ENCODE measurements around the gene GCC2. TPM values are rescaled to one million over a fixed set of nuclear protein-coding genes. Genes with fewer than 3 reads are reported as not detected.
"Not testable (repeated sequence)": the region's sequence is repeated elsewhere in the genome, so short reads cannot be mapped to it uniquely, and the experiment has no call there.

GCC2 gene
- total and polyA plus RNA-seq, 2 experiments from 2014 or later = 39.4 to 48.1 TPM

DNA sequence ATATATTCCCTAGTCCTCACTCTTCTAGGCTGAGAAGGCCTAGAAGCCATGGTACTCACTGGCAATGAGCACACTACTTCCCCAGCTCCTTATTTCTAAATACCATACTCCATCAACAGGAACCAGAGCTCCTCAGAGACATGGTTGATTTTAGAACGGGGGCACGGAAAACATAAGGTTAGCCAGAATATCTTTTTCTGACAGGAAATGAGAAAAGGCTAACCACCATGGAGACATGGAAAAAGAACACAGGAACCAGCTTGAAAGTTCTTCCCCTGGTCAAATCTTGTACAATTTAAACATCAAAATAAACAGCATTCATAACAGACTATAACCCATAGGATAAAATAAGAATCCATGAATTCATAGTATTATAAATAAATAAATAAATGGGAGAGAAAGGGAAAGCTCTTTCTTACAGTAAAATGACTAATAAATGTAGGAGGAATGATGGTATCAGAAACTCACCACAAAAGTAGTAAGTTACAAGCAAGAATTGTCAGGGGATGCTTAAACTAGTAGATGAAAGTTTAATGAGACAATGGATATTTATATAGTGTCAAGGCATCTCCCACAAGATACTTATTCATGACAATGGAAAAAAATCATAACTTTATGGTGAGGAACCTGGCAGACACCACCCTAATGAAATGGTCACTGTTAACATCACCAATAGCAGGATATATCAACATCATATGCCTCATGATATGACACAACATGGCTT is 20.6 kb upstream of the GCC2 start:
- Histone ChIP-seq H3K4me1 (ENCODE audit: insufficient read depth) (no peaks in the 10 kb centered on the region), H3K9me2 (replicated peaks; ENCODE audit: insufficient read depth) (no peaks in the 10 kb centered on the region), H2AFZ (no peak overlapping the region), H3K27me3 (no peaks in the 10 kb centered on the region), H3K36me3 (replicated peaks; ENCODE audit: insufficient read depth, low read depth) (no peaks in the 10 kb centered on the region), H3K4me3 (no peak overlapping the region), H4K20me1 (ENCODE audit: insufficient read depth, poor library complexity, severe bottlenecking) (no peaks in the 10 kb centered on the region), H3K9me3 (ENCODE audit: low read depth) (no peaks in the 10 kb centered on the region), H3K4me2 (no peak overlapping the region), H3K27ac (no peak overlapping the region), H3K79me2 (no peaks in the 10 kb centered on the region)
- 94% methylated on average over 2 of the region's 2 CpGs for WGBS (ENCODE audit: low lambda C conversion rate, missing lambda C conversion rate)
- no peak for DNase-seq (ENCODE audit: low spot score)
- TF ChIP-seq EZH2 (IDR thresholded peaks at IDR 0.05; ENCODE audit: borderline replicate concordance) (no peak), EZH2phosphoT487 (IDR thresholded peaks at IDR 0.05; ENCODE audit: low read depth, severe bottlenecking, unreplicated experiment) (no peak), CTCF (IDR thresholded peaks at IDR 0.05; ENCODE audit: poor library complexity) (no peak)

GRCh38 chr2:108435578-108435977 is 13.4 kb upstream of the GCC2 start:
- H3K36me3 ChIP-seq (replicated peaks; ENCODE audit: insufficient read depth, low read depth); H3K79me2 ChIP-seq; H4K20me1 ChIP-seq (ENCODE audit: insufficient read depth, poor library complexity, severe bottlenecking); H3K9me2 ChIP-seq (replicated peaks; ENCODE audit: insufficient read depth); H2AFZ ChIP-seq; H3K4me1 ChIP-seq (ENCODE audit: insufficient read depth); H3K4me2 ChIP-seq; H3K27ac ChIP-seq; H3K4me3 ChIP-seq; H3K27me3 ChIP-seq; H3K9me3 ChIP-seq (ENCODE audit: low read depth); DNase-seq (ENCODE audit: low spot score): not testable (repeated sequence)
- 94% methylated on average over 1 of the region's 1 CpG for WGBS (ENCODE audit: low lambda C conversion rate, missing lambda C conversion rate)

GRCh38 chr2:108436976-108437375 is 12.0 kb upstream of the GCC2 start:
- Histone ChIP-seq H2AFZ (no peak overlapping the region), H3K4me3 (no peak overlapping the region), H3K36me3 (replicated peaks; ENCODE audit: insufficient read depth, low read depth) (no peaks in the 10 kb centered on the region), H4K20me1 (ENCODE audit: insufficient read depth, poor library complexity, severe bottlenecking) (no peaks in the 10 kb centered on the region), H3K4me2 (no peak overlapping the region), H3K27me3 (no peaks in the 10 kb centered on the region), H3K4me1 (ENCODE audit: insufficient read depth) (no peaks in the 10 kb centered on the region), H3K9me2 (replicated peaks; ENCODE audit: insufficient read depth) (no peaks in the 10 kb centered on the region), H3K9me3 (ENCODE audit: low read depth) (no peaks in the 10 kb centered on the region), H3K79me2 (no peaks in the 10 kb centered on the region), H3K27ac (no peak overlapping the region)
- WGBS (ENCODE audit: low lambda C conversion rate, missing lambda C conversion rate) = 90% methylated on average over 1 of the region's 1 CpG
- TF ChIP-seq EZH2phosphoT487 (IDR thresholded peaks at IDR 0.05; ENCODE audit: low read depth, severe bottlenecking, unreplicated experiment) = no peak
- TF ChIP-seq EZH2 (IDR thresholded peaks at IDR 0.05; ENCODE audit: borderline replicate concordance) = no peak
- TF ChIP-seq CTCF (IDR thresholded peaks at IDR 0.05; ENCODE audit: poor library complexity) = no peak
- DNase-seq (ENCODE audit: low spot score) = no peak

- Histone ChIP-seq H3K9me3 (ENCODE audit: low read depth) (no peaks in the 10 kb centered on the region), H3K4me2 (no peak overlapping the region), H3K27ac (no peak overlapping the region), H3K9me2 (replicated peaks; ENCODE audit: insufficient read depth) (no peaks in the 10 kb centered on the region), H3K79me2 (no peaks in the 10 kb centered on the region), H3K27me3 (no peaks in the 10 kb centered on the region), H3K4me3 (no peak overlapping the region), H3K4me1 (ENCODE audit: insufficient read depth) (no peaks in the 10 kb centered on the region), H3K36me3 (replicated peaks; ENCODE audit: insufficient read depth, low read depth) (no peaks in the 10 kb centered on the region), H4K20me1 (ENCODE audit: insufficient read depth, poor library complexity, severe bottlenecking) (no peaks in the 10 kb centered on the region), H2AFZ (no peak overlapping the region)
- WGBS (ENCODE audit: low lambda C conversion rate, missing lambda C conversion rate) = 65% methylated on average over 2 of the region's 2 CpGs
- TF ChIP-seq EZH2phosphoT487 (IDR thresholded peaks at IDR 0.05; ENCODE audit: low read depth, severe bottlenecking, unreplicated experiment) (no peak), CTCF (IDR thresholded peaks at IDR 0.05; ENCODE audit: poor library complexity) (no peak), EZH2 (IDR thresholded peaks at IDR 0.05; ENCODE audit: borderline replicate concordance) (no peak)
- no peak for DNase-seq (ENCODE audit: low spot score)
Observed at GRCh38 chr2:108441712-108442111, 7.3 kb upstream of the GCC2 start.

All from hepatocyte (in vitro differentiated cells).